ENCODE measurements around the gene GINS1. TPM values are rescaled to one million over a fixed set of nuclear protein-coding genes. Genes with fewer than 3 reads are reported as not detected.

The GINS1 gene
- total and polyA plus RNA-seq, 2 donors (not counting 1 experiment from before 2014, with no cell fraction given), result 0.61 to 2.0 TPM

GRCh38 chr20:25444556-25444955, 37.1 kb downstream of the GINS1 start:
- no peaks in the 10 kb centered on the region for H4K20me1 ChIP-seq (ENCODE audit: control insufficient read depth, insufficient read depth, low read length, poor library complexity, severe bottlenecking)
- no peak overlapping the region for H3K27ac Mint-ChIP-seq
- H3K27me3 ChIP-seq (replicated peaks in 1 of 4; ENCODE audit: control extremely low read depth in 1 of 4, control insufficient read depth in 3 of 4, insufficient read depth in 4 of 4, low read length in 3 of 4), result no peaks in the 10 kb centered on the region
- no peak overlapping the region for H3K4me3 ChIP-seq (ENCODE audit: control extremely low read depth in 1 of 5, extremely low read depth in 1 of 5, insufficient read depth in 1 of 5, low read depth in 2 of 5, low read length in 4 of 5)
- no peak overlapping the region for H3K9ac ChIP-seq (ENCODE audit: low read length)
- no peaks in the 10 kb centered on the region for H3K79me2 ChIP-seq (ENCODE audit: control insufficient read depth, insufficient read depth, low read length)
- no CpG with 5 or more reads among the region's 4 CpGs for WGBS (ENCODE audit: insufficient coverage)
- no peaks in the 10 kb centered on the region for H3K36me3 ChIP-seq (replicated peaks in 1 of 2; ENCODE audit: control extremely low read depth in 1 of 2, control insufficient read depth in 1 of 2, extremely low read depth in 1 of 2, insufficient read depth in 2 of 2, low read length in 1 of 2)
- TF ChIP-seq EZH2 (IDR thresholded peaks at IDR 0.05; ENCODE audit: borderline replicate concordance, insufficient read depth, low read depth, low read length, poor library complexity, severe bottlenecking) (no peak), CTCF (IDR thresholded peaks at IDR 0.05) (no peak)
- no peak overlapping the region for H2AFZ ChIP-seq (ENCODE audit: insufficient read depth, low read depth, low read length, poor library complexity, severe bottlenecking)
- no peaks in the 10 kb centered on the region for H3K27me3 Mint-ChIP-seq
- DNase-seq (no peak), ATAC-seq (ENCODE audit: low read depth) (no peak)
- H3K9me3 ChIP-seq (ENCODE audit: control extremely low read depth in 1 of 3, control insufficient read depth in 2 of 3, insufficient read depth in 1 of 3, low read length in 2 of 3), result no peaks in the 10 kb centered on the region
- ChIA-PET POLR2A (no interaction called here), CTCF (no interaction called here)
- peaks cover 4% of the 10 kb centered on the region for H3K9me3 Mint-ChIP-seq (ENCODE audit: insufficient read depth)
- H3K4me1 ChIP-seq (ENCODE audit: control insufficient read depth in 2 of 2, insufficient read depth in 2 of 2, low read length in 2 of 2), result peaks cover 5 to 6% of the 10 kb centered on the region in 2 donors
- no peak overlapping the region for H3K4me2 ChIP-seq (replicated peaks; ENCODE audit: low read depth, low read length, poor library complexity, severe bottlenecking)
- no peak overlapping the region for H3K4me3 Mint-ChIP-seq
- no peak overlapping the region for H3K27ac ChIP-seq (ENCODE audit: low read length in 2 of 2)
- peaks cover 4% of the 10 kb centered on the region for H3K4me1 Mint-ChIP-seq
- intact Hi-C loops (cut with micrococcal nuclease), result no loop called here

- H3K27ac Mint-ChIP-seq, result no peak overlapping the region
- H3K4me3 Mint-ChIP-seq, result no peak overlapping the region
- H3K27me3 ChIP-seq (replicated peaks in 1 of 4; ENCODE audit: control extremely low read depth in 1 of 4, control insufficient read depth in 3 of 4, insufficient read depth in 4 of 4, low read length in 3 of 4), result no peaks in the 10 kb centered on the region
- no peak overlapping the region for H2AFZ ChIP-seq (ENCODE audit: insufficient read depth, low read depth, low read length, poor library complexity, severe bottlenecking)
- no peaks in the 10 kb centered on the region for H3K27me3 Mint-ChIP-seq
- no peak for DNase-seq
- intact Hi-C loops (cut with micrococcal nuclease), result no loop called here
- no peaks in the 10 kb centered on the region for H3K4me1 ChIP-seq (ENCODE audit: control insufficient read depth in 2 of 2, insufficient read depth in 2 of 2, low read length in 2 of 2)
- H3K36me3 ChIP-seq (replicated peaks in 1 of 2; ENCODE audit: control extremely low read depth in 1 of 2, control insufficient read depth in 1 of 2, extremely low read depth in 1 of 2, insufficient read depth in 2 of 2, low read length in 1 of 2), result no peaks in the 10 kb centered on the region
- H3K4me1 Mint-ChIP-seq, result no peaks in the 10 kb centered on the region
- H3K9ac ChIP-seq (ENCODE audit: low read length), result no peak overlapping the region
- no peaks in the 10 kb centered on the region for H4K20me1 ChIP-seq (ENCODE audit: control insufficient read depth, insufficient read depth, low read length, poor library complexity, severe bottlenecking)
- no peak overlapping the region for H3K27ac ChIP-seq (ENCODE audit: low read length in 2 of 2)
- no peaks in the 10 kb centered on the region for H3K9me3 ChIP-seq (ENCODE audit: control extremely low read depth in 1 of 3, control insufficient read depth in 2 of 3, insufficient read depth in 1 of 3, low read length in 2 of 3)
- peaks cover 4% of the 10 kb centered on the region for H3K9me3 Mint-ChIP-seq (ENCODE audit: insufficient read depth)
- no peak for ATAC-seq (ENCODE audit: low read depth)
- no peak overlapping the region for H3K4me3 ChIP-seq (ENCODE audit: control extremely low read depth in 1 of 5, extremely low read depth in 1 of 5, insufficient read depth in 1 of 5, low read depth in 2 of 5, low read length in 4 of 5)
- ChIA-PET CTCF (no interaction called here), POLR2A (no interaction called here)
- 100% methylated on average over 5 of the region's 6 CpGs for WGBS (ENCODE audit: insufficient coverage)
- no peaks in the 10 kb centered on the region for H3K79me2 ChIP-seq (ENCODE audit: control insufficient read depth, insufficient read depth, low read length)
- TF ChIP-seq CTCF (IDR thresholded peaks at IDR 0.05), result no peak
- TF ChIP-seq EZH2 (IDR thresholded peaks at IDR 0.05; ENCODE audit: borderline replicate concordance, insufficient read depth, low read depth, low read length, poor library complexity, severe bottlenecking), result no peak
- H3K4me2 ChIP-seq (replicated peaks; ENCODE audit: low read depth, low read length, poor library complexity, severe bottlenecking), result no peak overlapping the region
Measured at GRCh38 chr20:25447671-25448070, 40.2 kb downstream of the GINS1 start.

Data from B cell (primary cell).